Measurements from ENCODE around the gene RPS2.
A peak's percentile ranks its signal among the peaks of the same experiment; 100 is the strongest.

The RPS2 gene

DNA sequence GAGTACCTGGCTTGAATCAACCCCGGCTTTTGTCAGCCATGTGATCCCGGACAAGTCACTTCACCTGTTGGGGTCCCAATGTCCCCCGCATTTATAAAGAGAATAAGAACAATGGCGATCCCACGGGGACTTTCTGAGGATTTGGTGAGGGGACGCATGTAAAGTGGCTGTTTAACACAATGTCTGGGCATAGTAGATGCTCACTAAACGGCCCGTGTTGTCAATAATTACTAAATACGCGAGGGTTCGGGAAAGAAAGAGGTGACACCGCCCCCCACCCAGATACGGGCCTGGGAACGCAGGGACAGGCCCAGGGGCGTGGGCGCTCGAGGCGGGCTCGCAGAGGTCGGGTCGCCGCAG lies 26.9 kb upstream of the RPS2 start:
- TF ChIP-seq SPI1 (IDR thresholded peaks at IDR 0.05; ENCODE audit: borderline replicate concordance, low read depth), result no peak
- no peak for TF ChIP-seq POLR2AphosphoS5 (IDR thresholded peaks at IDR 0.05; ENCODE audit: low read depth)
- Histone ChIP-seq H3K27ac (replicated peaks) (no peak overlapping the region), H3K4me3 (replicated peaks; ENCODE audit: insufficient read depth, low read length) (peak overlapping the region; percentile 29), H3K27me3 (ENCODE audit: insufficient read depth, poor library complexity, severe bottlenecking) (peaks cover 26% of the 10 kb centered on the region)
- no peak for DNase-seq (ENCODE audit: low read depth in 1 of 2, low spot score in 1 of 2)

DNA sequence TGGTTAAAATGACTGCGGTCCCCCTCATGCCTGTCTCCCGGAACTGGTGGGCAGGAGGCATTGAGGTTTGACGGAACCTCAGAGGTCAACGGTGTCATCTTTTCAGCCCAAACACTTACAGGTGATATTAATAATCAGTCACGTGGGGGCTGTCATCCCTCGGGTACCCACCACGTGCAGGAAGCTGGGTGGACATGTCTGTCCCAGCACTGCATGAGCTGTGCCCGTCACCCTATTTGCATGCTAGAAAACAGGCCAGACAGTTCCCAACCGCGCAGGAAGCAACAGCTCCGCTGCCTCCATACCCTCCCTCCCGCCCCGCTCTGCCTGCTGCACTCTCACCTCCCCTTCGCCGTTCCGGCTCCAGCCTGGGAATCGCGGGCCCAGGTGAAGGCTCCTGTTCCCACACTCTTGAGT lies 26.5 kb upstream of the RPS2 start:
- Histone ChIP-seq H3K4me3 (replicated peaks; ENCODE audit: insufficient read depth, low read length) (no peak overlapping the region), H3K27me3 (ENCODE audit: insufficient read depth, poor library complexity, severe bottlenecking) (peaks cover 26% of the 10 kb centered on the region), H3K27ac (replicated peaks) (no peak overlapping the region)
- TF ChIP-seq REST (IDR thresholded peaks at IDR 0.05; ENCODE audit: insufficient replicate concordance, low read depth) (no peak), SPI1 (IDR thresholded peaks at IDR 0.05; ENCODE audit: borderline replicate concordance, low read depth) (no peak)
- no peak for DNase-seq (ENCODE audit: low read depth in 1 of 2, low spot score in 1 of 2)

DNA sequence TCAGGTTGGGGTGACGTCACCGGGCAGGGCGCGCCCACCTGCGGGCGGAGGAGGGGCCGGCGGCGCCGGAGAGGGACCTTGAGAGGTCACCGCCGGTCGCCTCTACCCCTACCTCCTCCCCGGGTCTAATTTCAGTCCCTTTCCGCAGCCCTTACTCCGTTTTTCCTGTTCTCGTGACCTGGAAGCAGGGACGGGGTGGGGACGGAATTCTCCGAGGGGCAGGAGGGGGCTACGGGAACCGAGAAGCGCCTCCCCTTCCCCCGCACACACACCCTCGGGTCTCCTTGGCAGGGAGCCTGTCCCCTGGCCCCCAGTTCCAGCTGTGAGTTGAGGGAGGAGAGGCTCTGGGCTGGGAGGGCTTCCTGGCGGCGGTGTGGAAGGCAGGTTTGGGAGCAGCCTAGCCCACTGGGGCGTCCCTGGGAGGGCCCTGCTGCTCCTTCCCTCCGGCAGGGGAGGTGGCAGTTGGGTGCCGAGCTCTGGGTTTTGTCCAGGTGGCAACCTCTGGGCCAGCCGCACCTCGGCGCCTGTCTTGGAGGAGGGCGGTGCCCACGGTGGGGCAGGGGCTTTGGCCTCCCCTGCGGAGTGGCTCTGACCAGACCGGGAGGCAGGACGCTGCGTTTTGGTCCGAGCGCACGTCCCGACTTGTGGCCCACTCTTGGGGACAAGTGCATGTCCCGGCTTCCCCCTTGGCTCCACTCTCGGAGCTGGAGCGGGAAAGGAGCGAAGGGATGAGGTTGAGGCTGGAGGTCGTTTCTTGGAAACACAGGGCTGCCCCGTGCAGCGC lies 25.9 kb upstream of the RPS2 start:
- Histone ChIP-seq H3K27ac (replicated peaks) (no peak overlapping the region), H3K4me3 (replicated peaks; ENCODE audit: insufficient read depth, low read length) (no peak overlapping the region; the same call in 1 of the 2 replicates)
- no peak for DNase-seq (ENCODE audit: low read depth in 1 of 2, low spot score in 1 of 2)

DNA sequence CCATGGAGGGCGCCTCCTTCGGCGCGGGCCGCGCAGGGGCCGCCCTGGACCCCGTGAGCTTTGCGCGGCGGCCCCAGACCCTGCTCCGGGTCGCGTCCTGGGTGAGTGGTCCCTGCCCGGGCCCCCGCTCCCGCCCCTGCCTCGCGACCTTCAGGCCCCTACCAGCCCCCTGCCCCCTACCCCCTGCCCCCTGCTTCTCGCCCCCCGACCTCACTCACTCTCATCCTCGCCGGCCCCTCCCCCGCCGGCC lies 25.4 kb upstream of the RPS2 start:
- no peak overlapping the region for H3K4me3 ChIP-seq (replicated peaks; ENCODE audit: insufficient read depth, low read length)
- no peak for DNase-seq (ENCODE audit: low read depth in 1 of 2, low spot score in 1 of 2)
- H3K27ac ChIP-seq (replicated peaks), result no peak overlapping the region
- H3K27me3 ChIP-seq (ENCODE audit: insufficient read depth, poor library complexity, severe bottlenecking), result peaks cover 26% of the 10 kb centered on the region
- TF ChIP-seq, protein P1, sequence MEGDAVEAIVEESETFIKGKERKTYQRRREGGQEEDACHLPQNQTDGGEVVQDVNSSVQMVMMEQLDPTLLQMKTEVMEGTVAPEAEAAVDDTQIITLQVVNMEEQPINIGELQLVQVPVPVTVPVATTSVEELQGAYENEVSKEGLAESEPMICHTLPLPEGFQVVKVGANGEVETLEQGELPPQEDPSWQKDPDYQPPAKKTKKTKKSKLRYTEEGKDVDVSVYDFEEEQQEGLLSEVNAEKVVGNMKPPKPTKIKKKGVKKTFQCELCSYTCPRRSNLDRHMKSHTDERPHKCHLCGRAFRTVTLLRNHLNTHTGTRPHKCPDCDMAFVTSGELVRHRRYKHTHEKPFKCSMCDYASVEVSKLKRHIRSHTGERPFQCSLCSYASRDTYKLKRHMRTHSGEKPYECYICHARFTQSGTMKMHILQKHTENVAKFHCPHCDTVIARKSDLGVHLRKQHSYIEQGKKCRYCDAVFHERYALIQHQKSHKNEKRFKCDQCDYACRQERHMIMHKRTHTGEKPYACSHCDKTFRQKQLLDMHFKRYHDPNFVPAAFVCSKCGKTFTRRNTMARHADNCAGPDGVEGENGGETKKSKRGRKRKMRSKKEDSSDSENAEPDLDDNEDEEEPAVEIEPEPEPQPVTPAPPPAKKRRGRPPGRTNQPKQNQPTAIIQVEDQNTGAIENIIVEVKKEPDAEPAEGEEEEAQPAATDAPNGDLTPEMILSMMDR (IDR thresholded peaks at IDR 0.05; ENCODE audit: insufficient read depth, low read length), result no peak
- TF ChIP-seq GABPA (IDR thresholded peaks at IDR 0.05; ENCODE audit: low read depth), result no peak
- no peak for TF ChIP-seq REST (IDR thresholded peaks at IDR 0.05; ENCODE audit: insufficient replicate concordance, low read depth)
- no peak for TF ChIP-seq POLR2AphosphoS5 (IDR thresholded peaks at IDR 0.05; ENCODE audit: low read depth)
- TF ChIP-seq SPI1 (IDR thresholded peaks at IDR 0.05; ENCODE audit: borderline replicate concordance, low read depth), result no peak

More for the DNA sequence above, 25.9 kb upstream of the RPS2 start:
- TF ChIP-seq GABPA (IDR thresholded peaks at IDR 0.05; ENCODE audit: low read depth), result no peak
- no peak for TF ChIP-seq POLR2AphosphoS5 (IDR thresholded peaks at IDR 0.05; ENCODE audit: low read depth)
- TF ChIP-seq REST (IDR thresholded peaks at IDR 0.05; ENCODE audit: insufficient replicate concordance, low read depth), result no peak
- no peak for TF ChIP-seq SPI1 (IDR thresholded peaks at IDR 0.05; ENCODE audit: borderline replicate concordance, low read depth)
- TF ChIP-seq, protein P1 (IDR thresholded peaks at IDR 0.05; ENCODE audit: insufficient read depth, low read length), result no peak
- peaks cover 26% of the 10 kb centered on the region for H3K27me3 ChIP-seq (ENCODE audit: insufficient read depth, poor library complexity, severe bottlenecking)

Data from HL-60 (cell line).